SK-N-SH (cell line): ENCODE measurements around the gene LRRC15. TPM values are rescaled to one million over a fixed set of nuclear protein-coding genes. Genes with fewer than 3 reads are reported as not detected.

Experiments
- CTCF ChIA-PET: fragments of 300-600, 350-600 bp; formaldehyde crosslinking; extraction: SDS; loops from one replicate; lab custom pipeline; 2021; lab: Yijun Ruan, JAX
- POLR2A ChIA-PET: fragments of 350-600 bp; sonication (Branson Sonifier 250); formaldehyde crosslinking; extraction: SDS; loops from one replicate; lab custom pipeline; 2020; ENCODE audit warnings: antibody characterized with exemption, inconsistent platforms; lab: Yijun Ruan, JAX
- DNase-seq: peaks from one replicate; pipeline ENCODE4 v3.0.0; 2012
- H2AFZ ChIP-seq: fragments of 200-600 bp; sonication (generic); 2 replicates; pipeline ENCODE4 v1.8.1; 2016; ENCODE audit warnings: antibody characterized with exemption, mild to moderate bottlenecking, low read depth
- H3F3A ChIP-seq: fragments of 200-600 bp; sonication (generic); replicated peaks from 2 replicates; pipeline ENCODE3; 2016; ENCODE audit warnings: antibody characterized with exemption, mild to moderate bottlenecking; ENCODE audit not compliant: insufficient read depth
- H3K27ac ChIP-seq, 2 experiments: fragments of 200-500 bp in 1 of 2; fragments of 200-600 bp in 1 of 2; sonication (Bioruptor generic) in 1 of 2; sonication (generic), shearing (Covaris generic) in 1 of 2; 2 replicates each; pipeline versions ENCODE4 v1.5.1 to v1.6.1; 2014 to 2016; ENCODE audit warnings: low read depth in 2 of 2, inconsistent platforms in 1 of 2, low read length in 1 of 2, mild to moderate bottlenecking in 1 of 2, mixed read lengths in 1 of 2
- H3K27me3 ChIP-seq: fragments of 200-600 bp; sonication (generic), shearing (Covaris generic); 2 replicates; pipeline ENCODE4 v1.6.1; 2016; ENCODE audit warnings: mixed run types; ENCODE audit not compliant: insufficient read depth
- H3K36me3 ChIP-seq, 2 experiments: fragments of 200-500 bp in 1 of 2; fragments of 200-600 bp in 1 of 2; sonication (Bioruptor generic) in 1 of 2; sonication (generic) in 1 of 2; replicated peaks in 1 of 2; 2 replicates each; pipeline versions ENCODE3 to v1.5.1; 2014 to 2016; ENCODE audit warnings: low read length in 1 of 2, mild to moderate bottlenecking in 1 of 2; ENCODE audit not compliant: insufficient read depth in 2 of 2, control insufficient read depth in 1 of 2
- H3K4me1 ChIP-seq, 2 experiments: fragments of 200-500 bp in 1 of 2; fragments of 200-600 bp in 1 of 2; sonication (Bioruptor generic) in 1 of 2; sonication (generic), shearing (Covaris generic) in 1 of 2; 2 replicates each; pipeline versions ENCODE4 v1.5.1 to v1.6.1; 2014 to 2016; ENCODE audit warnings: low read depth in 1 of 2, low read length in 1 of 2, mixed run types in 1 of 2; ENCODE audit not compliant: insufficient read depth in 2 of 2, control insufficient read depth in 1 of 2
- H3K4me2 ChIP-seq: fragments of 200-600 bp; sonication (generic), shearing (Covaris generic); 2 replicates; pipeline ENCODE4 v1.6.1; 2017; ENCODE audit warnings: mixed run types
- H3K4me3 ChIP-seq, 2 experiments: fragments of 200-500 bp in 1 of 2; fragments of 200-600 bp in 1 of 2; sonication (Bioruptor generic) in 1 of 2; sonication (generic), shearing (Covaris generic) in 1 of 2; 2 replicates each; pipeline versions ENCODE4 v1.5.1 to v1.8.1; 2014 to 2016; ENCODE audit warnings: low read depth in 2 of 2, inconsistent platforms in 1 of 2, low read length in 1 of 2, mild to moderate bottlenecking in 1 of 2, mixed read lengths in 1 of 2, moderate library complexity in 1 of 2
- H3K79me2 ChIP-seq: fragments of 200-600 bp; sonication (generic); 2 replicates; pipeline ENCODE4 v1.8.1; 2017; ENCODE audit warnings: mild to moderate bottlenecking; ENCODE audit not compliant: insufficient read depth
- H3K9ac ChIP-seq: fragments of 200-600 bp; sonication (generic); 2 replicates; pipeline ENCODE4 v1.6.1; 2017; ENCODE audit warnings: mixed run types
- H3K9me2 ChIP-seq: fragments of 200-600 bp; sonication (generic); 2 replicates; pipeline ENCODE4 v1.6.1; 2017; ENCODE audit warnings: mixed run types
- H3K9me3 ChIP-seq: fragments of 200-600 bp; sonication (generic); 2 replicates; pipeline ENCODE4 v1.6.1; 2017; ENCODE audit warnings: mixed run types, mild to moderate bottlenecking, moderate library complexity
- H4K20me1 ChIP-seq: fragments of 200-600 bp; sonication (generic); 2 replicates; pipeline ENCODE4 v1.6.1; 2017; ENCODE audit warnings: mild to moderate bottlenecking, mixed run types; ENCODE audit not compliant: insufficient read depth
- ELF1 ChIP-seq: IDR thresholded peaks from 2 replicates; pipeline ENCODE4 v1.4.0; 2012
- EP300 ChIP-seq, 2 experiments: IDR thresholded peaks; 2 replicates each; pipeline versions ENCODE4 v1.4.0 to v1.6.1; 2012; ENCODE audit warnings: borderline replicate concordance in 1 of 2, low read depth in 1 of 2, low read length in 1 of 2
- EZH2phosphoT487 ChIP-seq: fragments of 200-600 bp; sonication (generic); IDR thresholded peaks from 2 replicates; pipeline ENCODE4 v1.6.1; 2017; ENCODE audit warnings: low read depth, mixed run types, mild to moderate bottlenecking, antibody characterized with exemption, moderate library complexity, borderline replicate concordance
- FOXJ3 ChIP-seq: sonication (generic); formaldehyde crosslinking; IDR thresholded peaks from 2 replicates; pipeline ENCODE4 v1.5.1; 2020; ENCODE audit warnings: mild to moderate bottlenecking, missing genetic modification reagents
- FOXM1 ChIP-seq: IDR thresholded peaks from 2 replicates; pipeline ENCODE4 v1.4.0; 2012; ENCODE audit warnings: low read depth, mild to moderate bottlenecking
- MAX ChIP-seq: IDR thresholded peaks from 2 replicates; pipeline ENCODE4 v1.4.0; 2012; ENCODE audit warnings: low read depth
- MEF2A ChIP-seq: IDR thresholded peaks from 2 replicates; pipeline ENCODE4 v1.4.0; 2012; ENCODE audit warnings: low read depth, borderline replicate concordance
- NFIC ChIP-seq: IDR thresholded peaks from 2 replicates; pipeline ENCODE4 v1.4.0; 2012; ENCODE audit warnings: borderline replicate concordance
- NRF1 ChIP-seq: IDR thresholded peaks from 2 replicates; pipeline ENCODE4 v1.6.1; 2012; ENCODE audit warnings: low read depth, mild to moderate bottlenecking, low read length
- PBX3 ChIP-seq: IDR thresholded peaks from 2 replicates; pipeline ENCODE4; 2012
- POLR2AphosphoS5 ChIP-seq: IDR thresholded peaks from 2 replicates; pipeline ENCODE4 v1.6.1; 2012; ENCODE audit warnings: low read depth, low read length
- RAD21 ChIP-seq: IDR thresholded peaks from 2 replicates; pipeline ENCODE4 v1.6.1; 2012; ENCODE audit warnings: mild to moderate bottlenecking, low read length
- REST ChIP-seq: IDR thresholded peaks from 2 replicates; pipeline ENCODE4 v1.6.1; 2012; ENCODE audit warnings: mild to moderate bottlenecking, low read depth, low read length, moderate library complexity
- SMC3 ChIP-seq: IDR thresholded peaks from 2 replicates; pipeline ENCODE4 v1.6.1; 2012; ENCODE audit warnings: low read depth, low read length, improper control_type of control experiment
- TCF12 ChIP-seq: IDR thresholded peaks from 2 replicates; pipeline ENCODE4 v1.4.0; 2012
- USF2 ChIP-seq: fragments of 150-350 bp; IDR thresholded peaks from 2 replicates; pipeline ENCODE4 v1.6.1; 2017; ENCODE audit warnings: antibody characterized with exemption, low read length, low read depth, borderline replicate concordance
- WGBS: methylation state at CpG from one replicate; pipeline ENCODE4 v1.1.6; 2017; ENCODE audit warnings: low lambda C conversion rate; 5-methylcytosine and 5-hydroxymethylcytosine counted together
- polyA plus RNA-seq, 3 experiments: library from polyadenylated mRNA; depleted of rRNA; stranded (reverse); fragments of >200 nt; gene quantifications; 2 replicates each; pipeline ENCODE4 v1.2.3, GENCODE V29; 2012

The LRRC15 gene
- polyA plus RNA-seq, 1 of the 3 experiments (the other 2 are of a cell fraction) = 0.02 TPM

- H3K27ac ChIP-seq = no peak overlapping the region
- peaks cover 12% of the 10 kb centered on the region for H3F3A ChIP-seq
- no peak overlapping the region for H3K4me3 ChIP-seq
- H3K9ac ChIP-seq = no peak overlapping the region
- no peaks in the 10 kb centered on the region for H3K9me3 ChIP-seq
- no peak for DNase-seq
- no peak for TF ChIP-seq MEF2A
- TF ChIP-seq NFIC = no peak
- no peak for TF ChIP-seq EZH2phosphoT487
- TF ChIP-seq TCF12 = no peak
- TF ChIP-seq REST = no peak
- TF ChIP-seq NRF1 = no peak
- TF ChIP-seq EP300 (IDR thresholded peaks at IDR 0.05; ENCODE audit: borderline replicate concordance in 1 of 2, low read depth in 1 of 2, low read length in 1 of 2) = no peak
- TF ChIP-seq FOXJ3 (CRISPR knock-in tag) = no peak
- TF ChIP-seq RAD21 = no peak
- TF ChIP-seq PBX3 = no peak
- no peak for TF ChIP-seq FOXM1
- no peak for TF ChIP-seq ELF1
- no peak for TF ChIP-seq MAX
- no peak for TF ChIP-seq POLR2AphosphoS5
- TF ChIP-seq USF2 = no peak
- TF ChIP-seq SMC3 = no peak
- H3K36me3 ChIP-seq = peaks cover 0 to 3% of the 10 kb centered on the region in 2 experiments
- H3K79me2 ChIP-seq = no peaks in the 10 kb centered on the region
- H3K4me1 ChIP-seq = no peaks in the 10 kb centered on the region; a peak in 1 of 4 replicates
- no peaks in the 10 kb centered on the region for H3K27me3 ChIP-seq
- WGBS = 93% methylated on average over 13 of the region's 13 CpGs
- no peaks in the 10 kb centered on the region for H3K9me2 ChIP-seq
- H4K20me1 ChIP-seq = no peaks in the 10 kb centered on the region
- H3K4me2 ChIP-seq = no peak overlapping the region
- CTCF ChIA-PET = interaction anchor here (0.9 to 6.7 kb wide), 7 partner anchors 9 to 616 kb away, joined by 3 to 71 read pairs (median 4); no protein-coding TSS in a partner anchor
- POLR2A ChIA-PET = no interaction called here
- H2AFZ ChIP-seq = no peak overlapping the region
Observed at GRCh38 chr3:194396539-194396858, 27.0 kb upstream of the LRRC15 start.
